T-helper 2 cell (primary cell): ENCODE measurements around the gene SLC9A3.

ENCODE experiments used
- DNase-seq, 5 experiments: peaks; one replicate each; pipeline versions ENCODE4 v3.0.0 to v3.0.0-alpha.2; 2012 to 2022

SLC9A3 gene

GRCh38 chr5:457195-457961 is 66.9 kb downstream of the SLC9A3 start:
- no peak for DNase-seq

- no peak for DNase-seq
Measured at GRCh38 chr5:456351-457194, 67.7 kb downstream of the SLC9A3 start.

GRCh38 chr5:455806-456205 is 68.4 kb downstream of the SLC9A3 start:
- DNase-seq: no peak

DNA sequence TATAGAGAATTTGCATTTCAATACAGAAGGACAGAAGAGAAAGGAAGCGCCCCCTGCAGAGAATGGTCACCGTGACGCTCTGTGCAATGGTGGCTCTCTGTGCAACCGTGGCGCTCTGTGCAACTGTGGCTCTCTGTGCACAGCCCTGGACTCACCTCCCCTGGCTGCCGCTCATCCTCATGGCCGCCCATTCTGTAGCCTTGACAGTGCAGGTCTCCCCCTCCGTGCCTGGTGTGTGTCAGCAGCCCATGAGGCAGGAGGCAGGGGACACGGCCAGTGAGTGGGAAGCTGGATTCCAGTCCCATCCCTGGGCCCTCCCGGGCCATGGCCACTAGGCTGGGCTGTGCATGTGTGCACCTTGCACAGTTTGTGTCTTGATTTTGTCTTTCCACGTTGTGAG is 69.3 kb downstream of the SLC9A3 start:
- DNase-seq: no peak

DNA sequence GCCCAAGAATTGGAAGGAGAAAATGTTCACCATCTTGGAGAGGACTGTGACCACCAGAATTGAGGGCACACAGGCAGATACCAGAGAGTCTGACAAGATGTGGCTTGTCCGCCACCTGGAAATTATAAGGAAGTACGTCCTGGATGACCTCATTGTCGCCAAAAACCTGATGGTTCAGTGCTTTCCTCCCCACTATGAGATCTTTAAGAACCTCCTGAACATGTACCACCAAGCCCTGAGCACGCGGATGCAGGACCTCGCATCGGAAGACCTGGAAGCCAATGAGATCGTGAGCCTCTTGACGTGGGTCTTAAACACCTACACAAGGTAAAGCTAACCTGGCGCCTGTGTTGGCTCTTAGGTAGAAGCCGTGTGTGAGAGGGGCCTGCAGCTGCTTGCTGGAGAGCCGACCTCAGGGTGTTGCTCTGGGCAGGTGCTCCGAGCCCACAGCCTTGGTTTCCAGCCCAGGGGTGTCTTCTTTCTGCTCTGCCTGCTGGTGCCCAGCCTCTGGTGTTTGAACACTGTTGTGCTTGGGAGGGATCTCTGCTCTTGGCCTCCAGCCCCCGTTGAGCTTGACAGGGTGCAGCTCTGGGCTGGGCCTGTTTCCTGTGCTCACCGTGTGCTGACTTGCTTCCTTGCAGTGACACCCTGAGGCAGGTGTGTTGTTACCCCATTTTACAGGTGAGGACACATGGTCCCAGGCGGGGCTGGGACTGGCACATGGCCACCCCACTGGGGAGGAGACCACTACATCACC is 70.3 kb downstream of the SLC9A3 start:
- no peak for DNase-seq

- no peak for DNase-seq
Measured at GRCh38 chr5:452978-453710, 71.1 kb downstream of the SLC9A3 start.

- DNase-seq: no peak
Measured at GRCh38 chr5:451587-452458, 72.4 kb downstream of the SLC9A3 start.

GRCh38 chr5:449151-449550 is 75.1 kb downstream of the SLC9A3 start:
- no peak for DNase-seq

DNA sequence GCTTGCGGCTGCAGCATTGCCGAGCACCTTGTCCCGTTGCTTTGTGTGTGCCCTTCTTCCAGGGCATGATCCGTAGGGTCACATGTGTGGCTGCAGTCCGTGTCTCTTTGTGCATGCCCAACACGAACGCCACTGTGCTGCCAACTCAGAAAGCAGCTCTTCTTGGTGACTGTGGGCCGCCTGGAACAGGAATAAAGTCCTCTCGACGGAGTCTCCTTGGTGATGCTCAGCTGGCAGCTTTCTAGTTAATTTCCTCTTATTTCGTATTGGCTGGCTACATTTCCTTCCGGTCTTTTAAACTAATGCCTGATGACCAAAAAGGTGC is 75.5 kb downstream of the SLC9A3 start:
- DNase-seq: no peak

DNA sequence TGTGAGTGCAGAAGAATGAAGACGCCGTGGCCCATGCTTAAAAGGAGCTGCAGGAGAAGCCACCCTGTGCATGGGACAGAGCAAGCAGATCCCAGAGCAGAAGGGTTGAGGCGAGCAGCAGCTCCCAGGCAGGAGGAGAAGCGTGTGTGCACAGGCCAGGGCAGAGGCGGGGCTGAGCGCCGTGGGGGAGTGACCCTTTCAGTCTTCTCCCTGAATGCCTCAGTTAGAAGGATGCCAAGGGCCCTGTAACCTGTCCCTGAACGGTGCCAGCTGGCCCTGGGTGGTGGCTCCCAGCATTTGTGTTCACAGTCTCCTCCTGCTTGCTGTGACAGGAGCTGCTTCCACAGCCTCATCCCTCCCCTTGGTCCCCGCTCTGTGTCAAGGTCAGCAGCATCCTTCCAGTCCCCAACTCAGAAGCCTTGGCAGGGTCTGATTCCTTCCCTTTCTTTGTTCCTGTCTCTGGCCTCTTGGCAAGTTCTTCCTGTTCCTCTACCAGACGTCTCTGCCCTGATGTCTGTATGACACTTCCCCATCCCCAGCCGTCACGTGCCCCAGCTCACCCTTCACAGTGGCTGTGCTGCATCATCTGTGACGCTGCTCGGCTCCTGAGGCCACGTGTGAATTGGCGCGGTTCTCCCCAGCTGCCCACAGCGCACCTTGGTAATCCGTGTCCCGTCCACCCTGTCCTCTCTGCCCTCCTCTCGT is 76.0 kb downstream of the SLC9A3 start:
- DNase-seq: no peak

DNA sequence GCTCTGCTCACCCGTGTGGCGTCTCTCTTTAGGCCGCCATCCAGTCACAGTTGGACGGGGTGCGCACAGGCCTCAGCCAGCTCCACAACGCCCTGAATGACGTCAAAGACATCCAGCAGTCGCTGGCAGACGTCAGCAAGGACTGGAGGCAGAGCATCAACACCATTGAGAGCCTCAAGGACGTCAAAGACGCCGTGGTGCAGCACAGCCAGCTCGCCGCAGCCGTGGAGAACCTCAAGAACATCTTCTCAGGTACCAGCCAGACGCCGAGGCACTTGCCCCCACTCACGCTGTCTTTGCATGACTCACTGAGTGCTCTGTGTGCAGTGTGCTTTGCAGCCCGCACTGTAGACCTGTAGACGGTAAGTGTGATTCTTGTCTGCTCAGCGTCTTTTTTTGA is 76.7 kb downstream of the SLC9A3 start:
- no peak for DNase-seq

GRCh38 chr5:446883-447263 is 77.4 kb downstream of the SLC9A3 start:
- DNase-seq: peak in 1 of 5 experiments; percentile 57

GRCh38 chr5:446066-446882 is 78.0 kb downstream of the SLC9A3 start:
- no peak for DNase-seq

- no peak for DNase-seq
Measured at GRCh38 chr5:445591-445990, 78.7 kb downstream of the SLC9A3 start.

DNA sequence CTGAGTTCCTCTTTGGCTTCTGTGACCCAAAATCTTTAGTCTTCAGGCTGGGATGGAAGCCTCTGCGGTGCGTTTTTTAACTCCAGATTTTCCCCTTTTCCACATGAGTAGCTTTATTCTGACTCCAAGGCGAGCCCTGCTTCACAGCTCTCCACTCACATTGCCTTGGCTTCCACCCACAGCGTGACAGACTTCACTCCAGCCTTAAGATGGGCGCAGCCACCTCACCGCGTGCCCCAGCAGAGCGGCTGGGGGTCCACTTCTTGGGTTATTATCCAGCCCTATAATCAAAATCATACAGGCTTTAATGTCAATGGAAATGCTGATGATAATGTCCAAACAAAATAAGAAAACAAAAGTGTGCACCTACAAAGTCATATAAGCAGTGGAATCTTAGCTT is 80.0 kb downstream of the SLC9A3 start:
- no peak for DNase-seq

- DNase-seq: peak in 1 of 5 experiments; percentile 64
Measured at GRCh38 chr5:443239-444151, 80.8 kb downstream of the SLC9A3 start.

DNA sequence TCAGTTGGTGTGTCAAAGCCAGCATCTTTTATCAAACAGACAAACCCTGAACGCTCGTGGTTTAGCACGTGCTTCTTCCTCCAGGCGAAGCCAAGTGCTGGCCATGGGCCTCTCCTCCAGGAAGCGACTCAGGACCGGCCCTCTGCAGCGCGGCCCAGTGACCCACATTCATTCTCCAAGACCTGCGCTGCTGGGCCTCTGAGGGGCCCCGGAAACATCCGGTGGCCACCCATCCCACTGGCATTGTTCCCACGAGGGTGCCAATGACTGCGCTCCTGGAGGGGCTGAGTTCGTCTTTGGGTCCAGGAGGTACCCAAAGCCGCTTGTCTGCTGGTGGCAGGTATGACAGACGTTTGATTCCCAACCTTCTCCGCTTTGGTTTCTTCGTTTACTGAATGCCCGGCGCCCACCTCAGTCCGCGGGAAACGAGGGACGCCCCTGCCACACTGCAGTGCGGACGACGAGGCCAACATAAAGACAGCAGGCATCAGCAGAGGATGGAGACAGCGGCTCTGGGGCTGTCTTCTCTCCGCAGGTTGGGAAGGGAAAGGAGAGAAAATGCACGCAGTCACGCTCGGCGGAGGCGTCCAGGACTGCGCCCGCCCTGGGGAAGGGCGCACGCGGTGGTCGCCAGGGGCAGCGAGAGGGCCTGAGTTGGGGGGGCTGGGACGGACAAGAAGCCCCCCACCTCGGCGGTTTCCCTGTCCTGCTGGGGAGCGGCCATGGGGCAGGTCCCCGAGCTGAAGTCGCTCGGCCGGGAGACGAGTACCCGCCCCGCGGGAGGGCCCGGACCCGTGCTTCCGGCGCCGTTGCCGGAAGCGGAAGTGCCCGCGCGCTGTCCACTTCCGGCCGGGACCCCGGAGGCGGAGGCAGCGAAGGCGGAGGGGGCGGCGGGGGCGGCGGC is 81.7 kb downstream of the SLC9A3 start, which contains the start of gene EXOC3:
Gene EXOC3 (plus strand): TSS at position 842 of the 904 bp plus-strand sequence. CDS start 3,030 bp downstream, outside the sequence.
- DNase-seq: peak; percentile 57 to 88 (median 62)

GRCh38 chr5:441996-442334 is 82.3 kb downstream of the SLC9A3 start:
- DNase-seq: no peak
